ENCODE measurements around the gene YJU2.
A peak's percentile ranks its signal among the peaks of the same experiment; 100 is the strongest.

YJU2 gene

GRCh38 chr19:4246767-4247593 lies at the start of gene YJU2:
Gene YJU2 (plus strand): TSS chr19:4247080. CDS start chr19:4247147, 67 bp downstream.
- peak within 1 kb of the TSS; percentile 94 for H3K27ac ChIP-seq
- H3K4me1 ChIP-seq, result peaks cover 0 to 13% (median 6%) of the 10 kb centered on the region in 4 donors
- H3K27me3 ChIP-seq, result no peaks in the 10 kb centered on the region
- intact Hi-C loops (cut with DNase I; ENCODE audit: low total_unique reads), result loop anchor here (2.0 kb wide), 1 partner anchor 94 kb away; no protein-coding TSS in a partner anchor
- peak; percentile 99 to 100 for DNase-seq
- TF ChIP-seq CTCF (IDR thresholded peaks at IDR 0.05), result peak; percentile 20 to 33
- peak within 1 kb of the TSS; percentile 62 to 63 for H3K4me3 ChIP-seq
- peaks cover 0 to 2% (median 0%) of the 10 kb centered on the region in 3 donors for H3K9me3 ChIP-seq
- H3K36me3 ChIP-seq, result peaks cover 31 to 37% (median 32%) of the 10 kb centered on the region in 3 donors

- Histone ChIP-seq H3K27me3 (peaks cover 6 to 78% of the 10 kb centered on the region in 2 donors), H3K4me3 (no peak overlapping the region), H3K27ac (no peak overlapping the region), H3K36me3 (no peaks in the 10 kb centered on the region), H3K4me1 (peaks cover 0 to 13% (median 9%) of the 10 kb centered on the region in 4 donors), H3K9me3 (no peaks in the 10 kb centered on the region)
- intact Hi-C loops (cut with DNase I; ENCODE audit: low total_unique reads), result no loop called here
- TF ChIP-seq CTCF (IDR thresholded peaks at IDR 0.05), result no peak
- DNase-seq, result no peak
Observed at GRCh38 chr19:4197228-4197624, 49.7 kb upstream of the YJU2 start.

GRCh38 chr19:4197625-4198466 lies 49.0 kb upstream of the YJU2 start:
- intact Hi-C loops (cut with DNase I; ENCODE audit: low total_unique reads), result no loop called here
- Histone ChIP-seq H3K27ac (no peak overlapping the region), H3K4me1 (peaks cover 0 to 13% (median 9%) of the 10 kb centered on the region in 4 donors), H3K4me3 (no peak overlapping the region), H3K9me3 (no peaks in the 10 kb centered on the region), H3K27me3 (peaks cover 6 to 71% of the 10 kb centered on the region in 2 donors), H3K36me3 (no peaks in the 10 kb centered on the region)
- TF ChIP-seq CTCF (IDR thresholded peaks at IDR 0.05), result no peak
- DNase-seq, result no peak

GRCh38 chr19:4198467-4199126 lies 48.3 kb upstream of the YJU2 start:
- Histone ChIP-seq H3K9me3 (no peaks in the 10 kb centered on the region), H3K4me3 (no peak overlapping the region), H3K36me3 (no peaks in the 10 kb centered on the region), H3K4me1 (peaks cover 0 to 13% (median 9%) of the 10 kb centered on the region in 4 donors), H3K27me3 (peaks cover 6 to 66% of the 10 kb centered on the region in 2 donors), H3K27ac (no peak overlapping the region)
- intact Hi-C loops (cut with DNase I; ENCODE audit: low total_unique reads), result no loop called here
- DNase-seq, result no peak
- TF ChIP-seq CTCF (IDR thresholded peaks at IDR 0.05), result no peak

GRCh38 chr19:4199699-4200293 lies 47.1 kb upstream of the YJU2 start:
- intact Hi-C loops (cut with DNase I; ENCODE audit: low total_unique reads), result no loop called here
- no peaks in the 10 kb centered on the region for H3K9me3 ChIP-seq
- H3K4me1 ChIP-seq, result peaks cover 0 to 18% (median 10%) of the 10 kb centered on the region in 4 donors
- peaks cover 6 to 54% of the 10 kb centered on the region in 2 donors for H3K27me3 ChIP-seq
- no peaks in the 10 kb centered on the region for H3K36me3 ChIP-seq
- no peak for TF ChIP-seq CTCF (IDR thresholded peaks at IDR 0.05)
- no peak overlapping the region for H3K4me3 ChIP-seq
- DNase-seq, result no peak
- no peak overlapping the region for H3K27ac ChIP-seq

All from tibial artery (tissue), 4 donors.